ENCODE data around the gene TFF2.

TFF2 gene

GRCh38 chr21:42321845-42322244 lies 28.9 kb downstream of the TFF2 start:
- no peak for DNase-seq (ENCODE audit: low read depth in 3 of 3, low spot score in 1 of 3)

GRCh38 chr21:42321231-42321630 lies 29.6 kb downstream of the TFF2 start:
- DNase-seq (ENCODE audit: low read depth in 3 of 3, low spot score in 1 of 3): no peak

- DNase-seq (ENCODE audit: low read depth in 3 of 3, low spot score in 1 of 3): no peak
These were observed 30.0 kb downstream of the TFF2 start for GRCh38 chr21:42320791-42321190.

- no peak for DNase-seq (ENCODE audit: low read depth in 3 of 3, low spot score in 1 of 3)
These were observed 30.8 kb downstream of the TFF2 start for GRCh38 chr21:42319851-42320572.

GRCh38 chr21:42319376-42319775 lies 31.4 kb downstream of the TFF2 start:
- no peak for DNase-seq (ENCODE audit: low read depth in 3 of 3, low spot score in 1 of 3)

- DNase-seq (ENCODE audit: low read depth in 3 of 3, low spot score in 1 of 3): no peak
These were observed 32.7 kb downstream of the TFF2 start for GRCh38 chr21:42317826-42318746.

GRCh38 chr21:42317341-42317741 lies 33.5 kb downstream of the TFF2 start:
- DNase-seq (ENCODE audit: low read depth in 3 of 3, low spot score in 1 of 3): no peak

GRCh38 chr21:42316891-42317290 lies 33.9 kb downstream of the TFF2 start:
- DNase-seq (ENCODE audit: low read depth in 3 of 3, low spot score in 1 of 3): no peak

- no peak for DNase-seq (ENCODE audit: low read depth in 3 of 3, low spot score in 1 of 3)
These were observed 35.4 kb downstream of the TFF2 start, which contains the start of gene TFF3 for GRCh38 chr21:42315296-42315891. TFF3 (minus strand) TSS chr21:42315409; CDS start chr21:42315374, 35 bp downstream.

GRCh38 chr21:42314616-42315295 lies 36.0 kb downstream of the TFF2 start:
- DNase-seq (ENCODE audit: low read depth in 3 of 3, low spot score in 1 of 3): no peak

GRCh38 chr21:42313501-42313969 lies 37.3 kb downstream of the TFF2 start:
- DNase-seq (ENCODE audit: low read depth in 3 of 3, low spot score in 1 of 3): no peak

GRCh38 chr21:42312626-42313104 lies 38.1 kb downstream of the TFF2 start:
- no peak for DNase-seq (ENCODE audit: low read depth in 3 of 3, low spot score in 1 of 3)

GRCh38 chr21:42311816-42312625 lies 38.8 kb downstream of the TFF2 start:
- DNase-seq (ENCODE audit: low read depth in 3 of 3, low spot score in 1 of 3): no peak

GRCh38 chr21:42311160-42311559 lies 39.6 kb downstream of the TFF2 start:
- DNase-seq (ENCODE audit: low read depth in 3 of 3, low spot score in 1 of 3): no peak

GRCh38 chr21:42310411-42311001 lies 40.3 kb downstream of the TFF2 start:
- no peak for DNase-seq (ENCODE audit: low read depth in 3 of 3, low spot score in 1 of 3)

- peak; percentile 34 to 65 (median 60) for DNase-seq (ENCODE audit: low read depth in 3 of 3, low spot score in 1 of 3)
These were observed 41.0 kb downstream of the TFF2 start for GRCh38 chr21:42309753-42310213.

GRCh38 chr21:42308914-42309752 lies 41.7 kb downstream of the TFF2 start:
- no peak for DNase-seq (ENCODE audit: low read depth in 3 of 3, low spot score in 1 of 3)

GRCh38 chr21:42308161-42308913 lies 42.5 kb downstream of the TFF2 start:
- DNase-seq (ENCODE audit: low read depth in 3 of 3, low spot score in 1 of 3): no peak
